Testis (tissue), 3 donors: ENCODE results near the gene GTF2H2C. TPM values are rescaled to one million over a fixed set of nuclear protein-coding genes. Genes with fewer than 3 reads are reported as not detected.
"Not testable (repeated sequence)": the region's sequence is repeated elsewhere in the genome, so short reads cannot be mapped to it uniquely, and the experiment has no call there.

Experiments used
- DNase-seq: peaks from one replicate; pipeline ENCODE4 v3.0.0-alpha.2; 2019
- H3K27ac ChIP-seq, 2 donors: fragments of 200-600 bp; sonication (generic); one replicate each; pipeline ENCODE4 v1.5.1; 2019
- H3K27me3 ChIP-seq: fragments of 200-600 bp; sonication (generic); one replicate; pipeline ENCODE4 v1.5.1; 2019
- H3K36me3 ChIP-seq: fragments of 200-600 bp; sonication (generic); one replicate; pipeline ENCODE4 v1.5.1; 2017; ENCODE audit warnings: low read depth; ENCODE audit errors: missing control alignments
- H3K4me1 ChIP-seq: fragments of 200-600 bp; sonication (generic); one replicate; pipeline ENCODE4 v1.5.1; 2019
- H3K4me3 ChIP-seq, 2 donors: fragments of 200-600 bp; sonication (generic); one replicate each; pipeline ENCODE4 v1.5.1; 2017 to 2019
- H3K9me3 ChIP-seq: fragments of 200-600 bp; sonication (generic); one replicate; pipeline ENCODE4 v1.5.1; 2017
- WGBS, 2 donors: methylation state at CpG; one replicate each; pipeline ENCODE4 v1.1.5; 2018; 5-methylcytosine and 5-hydroxymethylcytosine counted together
- intact Hi-C: fragments of 100-400 bp; cut with DNase I; formaldehyde crosslinking; loops from one replicate; pipeline ENCODE4 v1.15.1; 2023; ENCODE audit warnings: low total_unique reads
- polyA plus RNA-seq: library from polyadenylated mRNA; stranded (reverse); fragments of 350-450 nt; fragmentation: Illumina TruSeq; extraction: RNeasy Lipid Tissue Mini Kit (QIAGEN cat#74804); gene quantifications from one replicate; pipeline ENCODE4 v1.2.3, GENCODE V29; 2014; ENCODE audit warnings: low read depth, low replicate concordance; ENCODE audit not compliant: insufficient read depth
- small RNA-seq, 2 donors: library from RNA; depleted of rRNA; stranded (forward); fragments of <200 nt; gene quantifications; one replicate each; pipeline ENCODE3, GENCODE V24; 2016
- total RNA-seq, 2 donors: library from RNA; depleted of rRNA; stranded (reverse); fragments of >200 nt; gene quantifications; one replicate each; pipeline ENCODE4 v1.2.3, GENCODE V29; 2016

GTF2H2C gene
- total and polyA plus RNA-seq, 3 donors from 2014 or later: 28.2 to 30.9 (median 30.6) TPM

DNA sequence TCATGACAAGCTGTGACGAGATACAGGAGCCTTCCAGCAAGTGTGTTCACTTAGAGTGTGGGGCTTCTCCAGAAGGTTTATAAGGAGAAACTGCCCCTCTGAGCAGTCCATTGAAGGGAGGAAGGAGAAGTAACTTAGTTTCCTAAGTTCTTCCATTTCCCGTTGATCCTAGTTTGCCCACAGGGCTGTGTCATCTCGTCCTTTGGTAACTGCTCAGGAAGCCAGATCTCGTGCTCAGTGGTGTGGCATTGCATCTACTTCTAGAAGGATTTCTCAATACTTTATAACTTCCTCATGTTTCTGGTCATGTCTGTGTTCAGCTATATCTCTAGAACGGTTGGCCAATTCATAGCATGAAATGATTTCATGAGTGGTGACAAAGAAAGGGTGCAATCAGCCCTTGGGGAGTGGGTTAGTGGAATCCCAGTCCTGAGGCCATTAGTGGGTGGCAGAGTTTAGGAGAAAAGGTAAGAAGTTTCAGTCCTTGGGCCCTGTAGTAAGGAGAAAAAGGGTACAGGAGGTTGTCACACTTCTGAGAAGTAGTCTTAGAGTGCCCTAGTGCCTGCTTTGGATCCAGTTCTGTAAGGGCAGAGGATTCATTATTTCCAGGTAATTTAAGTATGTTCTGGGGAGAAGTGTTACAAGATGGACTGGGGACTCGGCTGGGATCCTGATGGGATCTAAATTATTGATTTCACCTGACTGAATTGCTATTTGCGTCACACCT lies 36.3 kb downstream of the GTF2H2C start:
- no CpG with 5 or more reads among the region's 7 CpGs for WGBS, 2 donors
- intact Hi-C loops: not testable (repeated sequence)

DNA sequence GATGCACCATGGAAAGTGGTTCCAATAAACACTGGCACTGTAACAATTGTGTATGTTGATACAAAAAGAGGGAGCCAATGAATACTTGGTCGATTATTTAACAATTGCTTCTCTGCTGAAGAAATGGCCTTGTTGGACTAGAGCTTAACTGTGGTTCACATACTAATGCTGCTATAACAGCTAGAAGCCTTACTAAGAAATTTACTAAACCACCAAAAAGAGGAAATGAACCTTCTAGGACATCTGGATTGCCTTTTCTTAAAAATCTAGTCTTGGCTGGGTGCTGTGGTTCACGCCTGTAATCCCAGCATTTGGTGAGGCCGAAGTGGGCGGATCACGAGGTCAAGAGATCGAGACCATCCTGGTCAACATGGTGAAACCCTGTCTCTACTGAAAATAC lies 42.0 kb downstream of the GTF2H2C start:
- H3K4me1 ChIP-seq, H3K9me3 ChIP-seq, H3K27me3 ChIP-seq, H3K4me3 ChIP-seq, H3K36me3 ChIP-seq, intact Hi-C loops, DNase-seq, H3K27ac ChIP-seq: not testable (repeated sequence)
- no CpG with 5 or more reads among the region's 6 CpGs for WGBS, 2 donors

More for the DNA sequence above, 36.3 kb downstream of the GTF2H2C start:
- not testable (repeated sequence) for H3K36me3 ChIP-seq, DNase-seq, H3K27ac ChIP-seq, H3K27me3 ChIP-seq, H3K9me3 ChIP-seq, H3K4me1 ChIP-seq, H3K4me3 ChIP-seq

DNA sequence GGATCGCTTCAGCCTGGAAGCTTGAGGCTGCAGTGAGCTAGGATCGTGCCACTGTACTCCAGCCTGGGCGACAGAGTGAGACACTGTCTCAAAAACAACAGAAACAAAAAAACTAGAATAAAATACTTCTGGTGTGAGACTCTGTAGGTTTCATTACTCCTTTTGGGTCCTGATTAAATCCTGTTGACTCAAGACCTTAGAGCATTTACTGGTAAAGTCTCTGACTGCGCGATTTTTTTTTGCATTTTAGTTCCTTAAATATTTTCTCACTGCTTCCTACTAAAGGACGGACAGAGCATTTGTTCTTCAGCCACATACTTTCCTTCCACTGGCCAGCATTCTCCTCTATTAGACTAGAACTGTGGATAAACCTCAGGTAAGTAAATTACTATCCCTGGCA lies 46.8 kb downstream of the GTF2H2C start:
- H3K27ac ChIP-seq, H3K9me3 ChIP-seq, intact Hi-C loops, H3K4me3 ChIP-seq, H3K36me3 ChIP-seq, DNase-seq, H3K27me3 ChIP-seq, H3K4me1 ChIP-seq: not testable (repeated sequence)
- 62 to 83% methylated on average over 3 of the region's 6 CpGs for WGBS, 2 donors

DNA sequence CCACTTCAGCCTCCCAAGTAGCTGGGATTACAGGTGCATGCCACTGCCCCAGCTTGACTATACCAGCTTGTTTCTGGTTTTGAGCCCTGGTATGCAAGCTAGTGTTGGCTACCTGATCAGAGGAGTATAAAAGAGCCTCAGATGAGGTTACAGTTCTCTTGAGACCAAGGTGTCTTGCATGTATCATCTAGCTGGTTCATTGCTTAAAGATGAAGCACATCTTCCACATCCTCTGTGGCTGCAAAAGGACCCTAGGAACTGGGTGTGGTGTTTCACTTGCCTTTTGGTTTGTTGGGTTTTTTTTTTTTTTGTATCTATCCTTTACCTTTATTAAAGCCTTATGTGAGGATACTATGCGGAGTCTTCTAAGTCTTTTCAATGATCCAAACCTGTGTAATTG lies 47.8 kb downstream of the GTF2H2C start:
- intact Hi-C loops, DNase-seq, H3K36me3 ChIP-seq, H3K9me3 ChIP-seq, H3K27me3 ChIP-seq, H3K4me1 ChIP-seq, H3K4me3 ChIP-seq, H3K27ac ChIP-seq: not testable (repeated sequence)
- no CpG with 5 or more reads among the region's 1 CpG for WGBS, 2 donors

DNA sequence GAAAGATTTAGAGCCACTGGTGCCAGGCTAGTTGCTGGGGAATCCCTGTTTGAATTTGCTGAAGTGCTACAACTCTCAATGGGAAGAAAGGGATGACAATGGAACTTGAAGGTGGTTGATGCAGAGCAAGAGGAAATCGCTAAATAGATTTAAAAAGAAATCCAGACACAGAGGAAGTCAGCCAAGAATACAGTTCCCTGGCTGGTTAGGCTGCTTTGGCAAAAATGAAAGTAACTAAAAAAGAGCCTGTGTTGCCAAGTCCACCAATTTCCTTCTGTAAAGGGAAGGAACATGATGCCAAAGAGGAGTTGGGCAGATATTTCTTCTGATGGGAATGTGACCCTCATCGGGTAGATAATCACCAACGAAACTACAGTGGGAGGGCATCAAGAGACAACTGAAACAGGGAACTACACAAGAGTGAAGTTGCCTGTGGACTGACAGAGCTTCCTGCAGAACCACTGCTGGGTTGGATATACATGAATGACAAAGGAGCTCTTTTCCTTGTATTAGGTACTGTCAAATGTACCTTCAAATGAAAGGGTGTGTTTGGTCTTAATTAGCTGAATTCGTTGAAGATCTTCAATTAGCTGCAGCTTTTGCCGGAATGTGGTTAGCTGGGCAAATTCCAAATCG lies 49.0 kb downstream of the GTF2H2C start:
- H3K4me3 ChIP-seq, H3K36me3 ChIP-seq, H3K27me3 ChIP-seq, intact Hi-C loops, DNase-seq, H3K27ac ChIP-seq, H3K9me3 ChIP-seq, H3K4me1 ChIP-seq: not testable (repeated sequence)
- WGBS, 2 donors: no CpG with 5 or more reads among the region's 6 CpGs

DNA sequence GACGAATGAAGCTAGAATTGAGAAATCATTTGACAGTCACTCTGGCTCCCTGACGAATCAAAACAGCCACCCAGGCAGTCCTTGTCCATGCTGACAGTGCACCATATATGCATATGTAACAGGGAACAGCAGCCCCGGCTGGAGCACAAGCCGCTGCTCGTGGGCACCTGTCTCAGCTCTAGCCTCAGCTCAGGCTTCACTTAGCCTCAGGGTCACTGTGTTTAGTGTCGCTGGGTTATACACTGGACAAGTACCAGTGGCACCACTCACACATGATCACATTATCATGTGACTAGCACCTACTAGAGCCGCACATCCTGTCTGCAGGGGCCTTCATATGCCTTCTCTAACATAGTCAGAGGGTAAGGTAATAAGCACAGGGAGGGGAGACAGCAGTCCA lies 54.9 kb downstream of the GTF2H2C start:
- WGBS, 2 donors: no CpG with 5 or more reads among the region's 7 CpGs

DNA sequence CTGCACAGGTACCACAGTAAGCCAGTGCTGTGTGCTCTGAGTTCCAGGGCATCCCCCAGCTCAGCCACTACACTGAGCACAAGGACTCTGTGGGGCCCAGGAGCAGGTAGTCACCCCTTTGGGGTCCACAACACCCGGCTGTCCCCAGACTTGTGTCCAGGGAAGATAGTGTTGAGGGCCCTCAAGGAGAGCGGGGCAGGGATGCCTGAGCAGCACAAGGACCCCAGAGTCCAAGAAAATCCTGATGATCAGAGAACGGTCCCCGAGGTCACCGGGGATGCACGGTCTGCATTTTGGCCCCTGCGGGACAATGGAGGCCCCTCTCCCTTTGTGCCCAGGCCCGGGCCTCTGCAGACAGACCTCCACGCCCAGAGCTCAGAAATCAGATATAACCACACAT lies 71.9 kb downstream of the GTF2H2C start:
- H3K27me3 ChIP-seq, H3K36me3 ChIP-seq, H3K9me3 ChIP-seq, H3K4me1 ChIP-seq, DNase-seq, intact Hi-C loops, H3K4me3 ChIP-seq, H3K27ac ChIP-seq: not testable (repeated sequence)
- WGBS, 2 donors: 92% methylated on average over 7 of the region's 9 CpGs; no CpG with 5 or more reads in 1 of the 2 donors

More for the DNA sequence above, 54.9 kb downstream of the GTF2H2C start:
- H3K27me3 ChIP-seq, H3K27ac ChIP-seq, DNase-seq, intact Hi-C loops, H3K4me1 ChIP-seq, H3K9me3 ChIP-seq, H3K36me3 ChIP-seq, H3K4me3 ChIP-seq: not testable (repeated sequence)

Small RNAs within 50 kb of the gene (small RNA-seq; reads per million reads assigned to genes)
- 0 reads per million in 2 donors for gene RNU6-724P

Other genes with a start within 250 kb of the GTF2H2C start
- gene CCDC125, start 227.4 kb upstream of the GTF2H2C start, total RNA-seq: 1 to 10 TPM; 5.9 to 8.2 TPM
- gene CCDC125, start 227.4 kb upstream of the GTF2H2C start, polyA plus RNA-seq: 2.3 TPM
- 10 to 100 TPM; 24.6 to 32.0 TPM for gene AK6, start 190.7 kb upstream of the GTF2H2C start, total RNA-seq
- gene AK6, start 190.7 kb upstream of the GTF2H2C start, polyA plus RNA-seq: 59.2 TPM
- gene TAF9, start 190.7 kb upstream of the GTF2H2C start, total RNA-seq: 100 to 1,000 TPM; 121 to 182 TPM
- gene TAF9, start 190.7 kb upstream of the GTF2H2C start, polyA plus RNA-seq: 297 TPM
- gene RAD17, start 190.4 kb upstream of the GTF2H2C start, total RNA-seq: 10 to 100 TPM; 69.4 to 75.9 TPM
- gene RAD17, start 190.4 kb upstream of the GTF2H2C start, polyA plus RNA-seq: 88.2 TPM
- gene MARVELD2, start 145.1 kb upstream of the GTF2H2C start, total RNA-seq: 1 to 10 TPM; 5.5 to 6.9 TPM
- gene MARVELD2, start 145.1 kb upstream of the GTF2H2C start, polyA plus RNA-seq: 5.9 TPM
- 10 to 100 TPM; 14.9 to 16.0 TPM for gene OCLN, start 67.4 kb upstream of the GTF2H2C start, total RNA-seq
- gene OCLN, start 67.4 kb upstream of the GTF2H2C start, polyA plus RNA-seq: 9.2 TPM